ENCODE results near the gene SLC35E2B.

- TF ChIP-seq SIN3A (IDR thresholded peaks at IDR 0.05; ENCODE audit: borderline replicate concordance, insufficient read depth, low read length) (no peak), REST (IDR thresholded peaks at IDR 0.05; ENCODE audit: insufficient read depth in 1 of 2, low read depth in 2 of 2, low read length in 2 of 2) (no peak), POLR2AphosphoS5 (IDR thresholded peaks at IDR 0.05; ENCODE audit: low read depth, low read length) (no peak)
Measured at GRCh38 chr1:1672181-1672965, 20.2 kb downstream of the SLC35E2B start.
